ENCODE data around the gene TBCE.
"Not testable (repeated sequence)": the region's sequence is repeated elsewhere in the genome, so short reads cannot be mapped to it uniquely, and the experiment has no call there.

The TBCE gene

GRCh38 chr1:235351898-235352297 is 15.3 kb upstream of the TBCE start:
- no peak for DNase-seq

DNA sequence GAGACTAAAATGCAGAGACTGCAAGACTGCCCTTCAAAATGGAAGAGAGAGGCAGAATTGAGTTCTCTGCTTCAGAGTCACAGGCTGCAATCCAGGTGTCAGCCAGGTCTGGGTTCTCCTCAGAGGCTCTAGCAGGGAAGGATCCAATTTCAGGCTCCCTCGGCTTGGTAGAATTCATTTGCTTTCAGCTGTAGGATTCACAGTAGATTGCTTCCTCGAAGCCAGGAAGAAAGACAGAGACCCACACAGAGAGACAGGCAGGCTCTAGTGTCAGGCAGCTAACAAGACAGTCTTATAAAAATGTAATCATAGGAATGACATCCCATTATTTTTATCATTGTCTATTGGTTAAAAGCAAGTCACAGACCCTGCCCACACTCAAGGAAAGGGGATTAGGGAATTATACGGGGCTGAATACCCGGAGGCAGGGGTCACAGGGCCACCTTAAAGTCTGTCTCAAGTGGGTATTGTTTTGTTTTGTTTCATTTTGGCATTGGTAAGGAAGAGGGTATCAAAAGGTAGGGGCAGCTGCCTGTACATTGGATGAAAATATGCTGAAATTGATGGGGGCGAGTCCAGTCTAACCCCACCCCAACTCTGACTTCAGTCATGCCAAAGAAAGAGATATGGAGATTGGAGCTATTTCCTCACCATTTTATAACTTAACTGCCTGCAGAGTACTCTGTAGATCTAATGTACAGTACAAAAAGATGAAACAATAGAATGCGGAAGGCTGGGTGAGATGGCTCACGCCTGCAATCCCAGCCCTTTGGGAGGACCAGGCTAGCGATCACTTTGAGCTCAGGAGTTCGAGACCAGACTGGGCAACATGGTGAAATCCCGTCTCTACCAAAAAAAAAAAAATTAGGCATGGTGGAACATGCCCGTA is 9.5 kb upstream of the TBCE start:
- DNase-seq, result no peak

DNA sequence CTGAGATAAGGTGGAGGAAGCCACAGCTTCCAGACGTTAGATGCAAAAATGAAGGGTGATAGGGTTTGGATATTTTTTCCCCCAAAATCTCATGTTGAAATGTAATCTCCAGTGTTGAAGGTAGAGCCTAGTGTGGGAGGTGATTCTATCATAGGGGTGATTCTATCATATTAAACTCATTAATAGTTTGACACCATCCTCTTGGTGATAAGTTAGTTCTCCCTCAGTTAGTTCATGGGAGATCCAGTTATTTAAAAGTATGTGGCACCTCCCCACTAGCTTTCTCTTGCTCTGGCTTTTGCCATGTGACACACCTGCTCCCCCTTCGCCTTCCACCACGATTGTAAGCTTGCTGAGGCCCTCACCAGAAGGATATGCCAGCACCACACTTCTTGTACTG is 8.3 kb upstream of the TBCE start:
- DNase-seq, result no peak

GRCh38 chr1:235364189-235364588 is 3.0 kb upstream of the TBCE start:
- not testable (repeated sequence) for DNase-seq

GRCh38 chr1:235366286-235366685 is 941 bp upstream of the TBCE start:
- no peak for DNase-seq

DNA sequence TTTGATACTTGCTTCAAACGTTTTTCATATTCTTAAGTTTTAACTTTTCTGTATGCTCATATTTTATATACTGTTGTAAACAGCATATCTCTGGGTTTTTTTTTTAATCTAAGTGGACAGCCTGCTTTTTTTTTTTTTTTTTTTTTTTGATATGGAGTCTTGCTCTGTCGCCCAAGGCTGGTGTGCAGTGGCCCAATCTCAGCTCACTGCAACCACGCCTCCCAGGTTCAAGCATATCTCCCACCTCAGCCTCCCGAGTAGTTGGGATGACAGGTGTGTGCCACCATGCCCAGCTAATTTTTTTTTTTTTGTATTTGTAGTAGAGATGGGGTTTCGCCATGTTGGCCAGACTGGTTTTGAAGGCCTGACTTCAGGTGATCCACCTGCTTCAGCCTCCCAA is 1.2 kb downstream of the TBCE start:
- no peak for DNase-seq

- DNase-seq, result no peak
Measured at GRCh38 chr1:235369802-235370201, 2.6 kb downstream of the TBCE start.

DNA sequence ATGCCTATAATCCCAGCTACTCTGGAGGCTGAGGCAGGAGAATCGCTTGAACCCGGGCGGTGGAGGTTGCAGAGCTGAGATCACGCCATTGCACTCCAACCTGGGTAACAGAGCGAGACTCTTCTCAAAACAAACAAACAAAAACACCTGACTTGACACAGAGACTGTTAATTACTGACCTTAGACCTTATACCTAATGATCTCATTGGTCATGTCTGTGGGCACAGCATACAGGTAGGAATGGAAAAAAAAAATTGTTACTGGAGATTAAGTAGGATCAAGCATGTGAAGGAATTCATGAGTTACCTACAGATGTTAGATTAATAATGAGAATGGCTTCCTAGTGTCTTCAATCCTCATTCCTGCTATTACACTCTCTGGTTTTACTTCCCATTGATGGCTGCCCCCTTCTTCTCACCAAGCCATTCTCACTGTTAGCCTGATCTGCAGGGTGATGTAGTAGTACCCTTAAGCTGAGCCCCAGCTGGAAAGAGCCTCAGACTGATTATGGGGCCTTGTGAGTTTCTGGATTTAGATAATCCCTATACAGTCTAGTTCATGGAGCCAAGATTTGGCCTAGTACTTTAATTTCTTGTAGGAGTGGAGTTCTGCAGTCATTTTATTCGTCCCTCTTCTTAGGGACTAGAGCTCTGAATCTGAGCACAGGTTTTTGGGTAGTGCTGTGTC is 8.8 kb downstream of the TBCE start:
- DNase-seq, result no peak

DNA sequence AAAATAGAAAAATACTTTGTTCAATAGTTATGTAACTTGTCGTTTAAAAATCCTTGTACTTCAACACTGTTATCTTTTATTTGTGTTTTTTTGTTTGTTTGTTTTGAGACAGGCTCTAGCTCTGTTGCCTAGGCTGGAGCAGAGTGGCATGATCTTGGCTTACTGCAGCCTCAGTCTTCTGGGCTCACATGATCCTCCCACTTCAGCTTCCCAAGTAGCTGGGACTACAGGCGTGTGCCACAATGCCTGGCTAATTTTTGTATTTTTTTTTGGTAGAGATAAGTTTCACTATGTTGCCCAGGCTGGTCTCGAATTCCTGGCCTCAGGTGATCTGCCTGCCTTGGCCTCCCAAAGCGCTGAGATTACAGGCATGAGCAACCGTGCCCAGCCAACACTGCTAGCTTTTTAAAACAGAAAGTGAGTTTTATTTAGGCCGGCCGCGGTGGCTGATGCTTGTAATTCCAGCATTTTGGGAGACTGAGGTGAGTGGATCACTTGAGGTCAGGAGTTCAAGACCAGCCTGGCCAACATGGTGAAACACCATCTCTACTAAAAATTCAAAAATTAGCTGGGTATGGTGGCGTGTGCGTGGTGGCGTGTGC is 11.0 kb downstream of the TBCE start:
- not testable (repeated sequence) for DNase-seq

GRCh38 chr1:235381955-235382739 is 14.9 kb downstream of the TBCE start:
- not testable (repeated sequence) for DNase-seq

DNA sequence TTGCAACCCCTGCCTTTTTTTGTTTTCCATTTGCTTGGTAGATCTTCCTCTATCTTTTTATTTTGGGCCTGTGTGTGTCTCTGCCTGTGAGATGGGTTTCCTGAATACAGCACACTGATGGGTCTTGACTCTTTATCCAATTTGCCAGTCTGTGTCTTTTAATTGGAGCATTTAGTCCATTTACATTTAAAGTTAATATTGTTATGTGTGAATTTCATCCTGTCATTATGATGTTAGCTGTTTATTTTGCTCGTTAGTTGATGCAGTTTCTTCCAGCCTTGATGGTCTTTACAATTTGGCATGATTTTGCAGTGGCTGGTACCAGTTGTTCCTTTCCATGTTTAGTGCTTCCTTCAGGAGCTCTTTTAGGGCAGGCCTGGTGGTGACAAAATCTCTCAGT is 18.4 kb downstream of the TBCE start:
- DNase-seq, result not testable (repeated sequence)

DNA sequence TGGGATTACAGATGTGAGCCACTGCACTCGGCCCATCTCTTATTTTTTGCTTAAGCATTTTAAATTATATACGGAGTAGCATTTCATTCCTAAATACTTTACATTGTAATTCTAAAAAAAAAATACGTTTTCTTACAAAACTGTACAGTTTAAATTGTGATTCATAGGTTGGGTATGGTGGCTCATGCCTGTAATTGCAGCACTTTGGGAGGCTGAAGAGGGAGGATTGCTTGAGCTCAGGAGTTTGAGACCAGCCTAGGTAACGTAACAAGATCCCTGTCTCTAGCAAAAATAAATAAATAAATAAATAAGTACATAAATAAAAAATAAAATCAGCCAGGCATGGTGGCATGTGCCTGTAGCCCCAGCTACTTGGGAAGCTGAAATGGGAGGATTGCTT is 24.6 kb downstream of the TBCE start:
- DNase-seq, result no peak

DNA sequence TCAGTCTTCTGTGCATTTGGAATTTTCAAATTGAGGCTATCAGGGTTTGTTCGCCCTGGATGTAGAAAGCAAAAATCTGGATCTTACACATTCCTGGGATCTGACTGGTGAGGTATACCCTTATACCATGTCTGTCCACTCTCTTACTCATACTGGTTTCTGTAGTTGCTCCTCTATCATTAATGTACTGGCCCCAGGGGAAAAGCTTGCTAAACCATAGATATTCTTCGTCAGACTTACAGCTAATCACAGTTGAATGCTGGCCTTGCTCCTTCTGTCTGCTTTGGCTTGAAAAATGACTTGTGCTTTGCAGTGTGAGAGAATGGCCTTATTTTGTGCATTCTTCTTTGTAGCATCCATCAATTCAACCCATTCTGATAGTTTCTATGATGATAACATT is 30.5 kb downstream of the TBCE start:
- DNase-seq, result no peak

GRCh38 chr1:235399661-235400060 is 32.4 kb downstream of the TBCE start:
- DNase-seq, result no peak

- no peak for DNase-seq
Measured at GRCh38 chr1:235401251-235401650, 34.0 kb downstream of the TBCE start.

- DNase-seq, result no peak
Measured at GRCh38 chr1:235402457-235403200, 35.4 kb downstream of the TBCE start.

DNA sequence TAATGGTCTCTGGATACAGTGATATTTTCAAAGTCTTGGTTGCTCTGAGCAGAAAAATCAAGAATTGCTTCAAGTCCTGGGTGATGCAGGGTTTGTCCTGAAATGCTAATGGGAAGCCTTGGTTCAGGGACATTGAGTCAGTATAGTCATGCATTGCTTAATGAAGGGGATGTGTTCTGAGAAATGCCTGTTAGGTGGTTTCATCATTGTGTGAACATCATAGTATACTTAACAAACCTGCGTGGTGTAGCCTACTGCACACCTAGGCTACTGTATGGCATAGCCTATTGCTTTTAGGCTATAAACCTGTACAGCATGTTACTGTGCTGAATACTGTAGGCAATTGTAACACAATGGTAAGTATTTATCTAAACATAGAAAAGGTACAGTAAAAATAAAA is 36.4 kb downstream of the TBCE start:
- no peak for DNase-seq

DNA sequence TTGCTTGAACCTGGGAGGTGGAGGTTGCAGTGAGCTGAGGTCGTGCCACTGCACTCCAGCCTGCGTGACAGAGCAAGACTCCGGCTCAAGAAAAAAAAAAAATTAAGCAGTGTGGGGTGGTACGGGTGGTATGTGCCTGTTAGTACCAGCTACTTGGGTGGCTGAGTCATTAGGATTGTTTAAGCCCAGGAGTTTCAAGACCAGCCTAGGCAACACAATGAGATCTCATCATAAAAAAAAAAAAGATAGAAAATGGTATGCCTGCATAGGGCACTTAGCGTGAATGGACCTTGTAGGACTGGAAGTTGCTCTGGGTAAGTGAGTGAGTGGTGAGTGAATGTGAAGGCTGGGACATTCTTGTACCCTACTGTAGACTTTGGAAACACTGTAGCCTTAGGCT is 37.0 kb downstream of the TBCE start:
- no peak for DNase-seq

- no peak for DNase-seq
Measured at GRCh38 chr1:235407419-235407818, 40.2 kb downstream of the TBCE start.

- DNase-seq, result no peak
Measured at GRCh38 chr1:235408503-235408960, 41.3 kb downstream of the TBCE start.

DNA sequence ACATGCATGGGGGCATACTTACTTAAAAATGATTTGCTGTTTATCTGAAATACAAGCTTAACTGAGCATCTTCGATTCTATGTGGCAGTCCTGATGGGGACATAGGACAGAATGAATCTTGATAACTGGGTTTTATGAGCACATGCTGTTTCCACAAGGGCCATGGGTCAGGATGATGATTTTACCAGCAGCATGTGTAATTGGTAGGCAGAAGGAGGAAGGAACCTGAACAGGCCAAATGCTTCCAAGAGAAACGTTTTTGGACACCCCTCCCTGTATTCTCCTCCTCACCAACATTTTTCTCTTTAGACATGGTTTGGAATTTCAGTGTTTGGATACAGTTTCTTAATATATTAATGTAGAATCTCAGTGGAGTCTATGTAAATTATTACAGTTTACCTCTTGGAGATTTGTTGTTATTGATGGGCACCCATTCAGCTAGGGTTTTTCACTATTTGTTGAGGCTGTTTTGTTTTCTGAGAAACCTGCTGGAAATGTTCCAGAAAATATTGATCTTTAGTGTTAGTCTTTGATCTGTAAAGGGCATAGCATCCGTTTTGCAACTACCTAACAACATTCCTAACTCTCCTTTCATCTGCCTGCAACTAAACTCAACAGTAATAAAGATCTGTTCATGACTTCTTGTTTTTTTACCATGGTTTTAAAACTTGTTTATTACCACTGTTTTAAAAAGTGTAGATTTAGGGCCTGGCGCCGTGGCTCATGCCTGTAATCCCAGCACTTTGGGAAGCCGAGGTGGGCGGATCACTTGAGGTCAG is 42.0 kb downstream of the TBCE start:
- no peak for DNase-seq

All from T-helper 9 cell (primary cell).